Measurements from ENCODE around the gene AP4E1. TPM values are rescaled to one million over a fixed set of nuclear protein-coding genes. Genes with fewer than 3 reads are reported as not detected.

Gene AP4E1
- polyA plus RNA-seq, 1 donor (not counting 4 experiments of a cell fraction or from before 2014, with no cell fraction given) = 7.9 TPM

GRCh38 chr15:51007131-51007666, 98.7 kb downstream of the AP4E1 start:
- Histone ChIP-seq H3K9me3 (ENCODE audit: control insufficient read depth, low read depth, low read length) (no peaks in the 10 kb centered on the region), H3K27ac (ENCODE audit: control insufficient read depth, insufficient read depth, low read length) (no peak overlapping the region), H3K9me1 (ENCODE audit: control insufficient read depth, extremely low read depth, insufficient read depth, low read length) (no peaks in the 10 kb centered on the region), H3K79me2 (ENCODE audit: control insufficient read depth, insufficient read depth, low read length) (no peaks in the 10 kb centered on the region), H2AFZ (ENCODE audit: control insufficient read depth, low read length) (no peak overlapping the region), H3K9ac (ENCODE audit: control insufficient read depth, extremely low read depth, insufficient read depth, low read length) (no peak overlapping the region), H3K4me1 (ENCODE audit: control insufficient read depth, extremely low read depth, insufficient read depth, low read length) (peaks cover 10% of the 10 kb centered on the region), H4K20me1 (ENCODE audit: control insufficient read depth, extremely low read depth, insufficient read depth, low read length) (no peaks in the 10 kb centered on the region), H3K4me3 (ENCODE audit: control insufficient read depth in 2 of 3, extremely low read depth in 1 of 3, insufficient read depth in 2 of 3, low read depth in 1 of 3, low read length in 3 of 3) (no peak overlapping the region), H3K4me2 (ENCODE audit: control insufficient read depth, extremely low read depth, insufficient read depth, low read depth, low read length) (no peak overlapping the region), H3K27me3 (ENCODE audit: control insufficient read depth, extremely low read depth, insufficient read depth, low read length) (no peaks in the 10 kb centered on the region), H3K36me3 (ENCODE audit: control insufficient read depth in 2 of 2, extremely low read depth in 1 of 2, insufficient read depth in 2 of 2, low read length in 2 of 2) (peaks cover 0 to 2% of the 10 kb centered on the region in 2 experiments)
- dilution Hi-C loops (cut with MboI; ENCODE audit: extremely low pct_ligation_motif_present, low sequenced_read_pairs) = no loop called here
- DNase-seq (ENCODE audit: low read depth, low spot score) (no peak), FAIRE-seq (no peak)
- no peak for TF ChIP-seq EZH2 (IDR thresholded peaks at IDR 0.05; ENCODE audit: low read length)
- no peak for TF ChIP-seq CTCF (optimal IDR thresholded peaks at IDR 0.05 in 1 of 3, IDR thresholded peaks at IDR 0.05 in 1 of 3, conservative IDR thresholded peaks at IDR 0.05 in 1 of 3; ENCODE audit: extremely low read depth in 1 of 3, insufficient read depth in 2 of 3, low read length in 3 of 3)

- FAIRE-seq (no peak), DNase-seq (ENCODE audit: low read depth, low spot score) (no peak)
- Histone ChIP-seq H3K4me3 (ENCODE audit: control insufficient read depth in 2 of 3, extremely low read depth in 1 of 3, insufficient read depth in 2 of 3, low read depth in 1 of 3, low read length in 3 of 3) (no peak overlapping the region), H3K4me1 (ENCODE audit: control insufficient read depth, extremely low read depth, insufficient read depth, low read length) (no peaks in the 10 kb centered on the region), H3K79me2 (ENCODE audit: control insufficient read depth, insufficient read depth, low read length) (no peaks in the 10 kb centered on the region), H3K36me3 (ENCODE audit: control insufficient read depth in 2 of 2, extremely low read depth in 1 of 2, insufficient read depth in 2 of 2, low read length in 2 of 2) (peaks cover 0 to under 1% of the 10 kb centered on the region in 2 experiments), H3K4me2 (ENCODE audit: control insufficient read depth, extremely low read depth, insufficient read depth, low read depth, low read length) (no peak overlapping the region), H3K9me1 (ENCODE audit: control insufficient read depth, extremely low read depth, insufficient read depth, low read length) (no peaks in the 10 kb centered on the region), H4K20me1 (ENCODE audit: control insufficient read depth, extremely low read depth, insufficient read depth, low read length) (no peaks in the 10 kb centered on the region), H3K9me3 (ENCODE audit: control insufficient read depth, low read depth, low read length) (no peaks in the 10 kb centered on the region), H3K27me3 (ENCODE audit: control insufficient read depth, extremely low read depth, insufficient read depth, low read length) (no peaks in the 10 kb centered on the region), H3K9ac (ENCODE audit: control insufficient read depth, extremely low read depth, insufficient read depth, low read length) (no peak overlapping the region), H2AFZ (ENCODE audit: control insufficient read depth, low read length) (no peak overlapping the region), H3K27ac (ENCODE audit: control insufficient read depth, insufficient read depth, low read length) (no peak overlapping the region)
- no peak for TF ChIP-seq CTCF (optimal IDR thresholded peaks at IDR 0.05 in 1 of 3, IDR thresholded peaks at IDR 0.05 in 1 of 3, conservative IDR thresholded peaks at IDR 0.05 in 1 of 3; ENCODE audit: extremely low read depth in 1 of 3, insufficient read depth in 2 of 3, low read length in 3 of 3)
- no peak for TF ChIP-seq EZH2 (IDR thresholded peaks at IDR 0.05; ENCODE audit: low read length)
- dilution Hi-C loops (cut with MboI; ENCODE audit: extremely low pct_ligation_motif_present, low sequenced_read_pairs) = no loop called here
Observed at GRCh38 chr15:51011212-51011611, 102.7 kb downstream of the AP4E1 start.

Data from keratinocyte (primary cell).